HG03439 (cell line): Measurements from ENCODE around the gene ACTL6B.

Source experiments
- ATAC-seq: cut with Tn5 transposase; IDR thresholded peaks from one replicate; pipeline ENCODE4 v1.9.1; 2021; ENCODE audit warnings: mild to moderate bottlenecking, moderate library complexity; ENCODE audit not compliant: unreplicated experiment

Gene ACTL6B

DNA sequence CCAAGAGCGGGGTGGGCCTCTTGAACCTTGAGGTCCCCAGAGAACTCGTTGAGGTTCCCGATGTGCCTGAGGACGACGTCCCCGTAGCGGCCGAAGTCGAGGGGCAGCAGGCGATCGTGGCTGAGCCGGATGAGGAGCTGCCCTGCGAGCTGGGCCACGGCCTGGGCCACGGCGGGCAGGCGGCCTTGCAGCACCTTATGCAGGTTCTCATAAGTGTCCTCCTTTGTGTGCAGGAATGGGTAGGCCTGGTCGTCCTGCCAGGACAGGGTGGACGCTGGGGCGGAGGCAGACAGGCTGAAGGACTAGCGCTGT is 29.1 kb downstream of the ACTL6B start:
- no peak for ATAC-seq

DNA sequence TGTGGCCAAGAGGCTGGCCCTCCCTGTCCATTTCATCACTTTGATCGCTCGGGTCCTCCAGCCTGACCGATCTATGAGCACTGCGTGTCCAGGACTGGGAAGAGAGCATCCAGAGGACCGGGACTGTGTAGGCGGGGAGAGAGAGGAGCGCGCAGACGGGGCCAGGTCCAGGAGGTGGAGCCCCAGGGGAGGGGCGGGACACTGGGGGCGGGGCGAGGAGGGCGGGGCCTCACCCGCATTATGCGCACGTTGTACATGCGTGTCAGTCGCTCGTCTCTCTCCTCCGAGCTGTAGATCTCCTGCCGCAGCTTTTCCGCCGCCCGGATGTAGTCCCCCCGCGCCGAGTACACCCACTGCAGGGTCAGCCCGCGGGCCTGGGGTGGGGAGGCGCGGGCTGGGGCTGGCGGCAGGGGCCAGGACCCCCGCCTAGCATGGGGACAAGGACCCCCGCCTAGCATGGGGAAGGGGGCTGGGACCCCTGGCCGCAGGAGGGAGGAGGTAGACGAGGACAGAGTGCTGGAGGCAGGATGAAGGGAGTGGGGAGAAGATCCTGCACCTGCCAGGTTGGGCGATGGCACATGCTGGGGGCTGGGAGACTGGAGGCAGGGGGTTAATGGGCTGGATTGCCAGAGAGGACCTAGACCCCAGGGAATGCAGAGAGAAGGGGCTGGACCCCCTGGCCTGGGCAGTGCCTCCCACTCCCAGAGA is 29.6 kb downstream of the ACTL6B start:
- ATAC-seq, result no peak

DNA sequence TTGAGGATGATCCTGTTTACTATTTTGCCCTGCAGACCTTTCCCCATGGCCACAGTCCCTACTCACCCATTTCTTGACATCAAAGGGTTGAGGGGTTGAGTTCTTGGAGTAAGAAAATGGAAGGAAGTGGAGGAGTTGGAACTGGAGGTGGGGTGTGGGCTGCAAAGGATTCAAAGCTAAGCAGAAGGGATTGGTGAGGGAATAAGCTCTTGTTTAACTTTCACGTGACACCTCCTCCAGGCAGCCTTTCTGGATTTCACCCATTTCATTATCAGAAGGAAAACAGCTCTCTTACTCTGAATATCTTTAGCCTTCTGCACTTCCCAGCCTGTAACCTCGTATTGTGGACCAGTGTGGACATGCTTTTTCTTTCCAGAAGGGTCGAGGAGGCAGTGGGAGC is 30.2 kb downstream of the ACTL6B start:
- ATAC-seq, result no peak

DNA sequence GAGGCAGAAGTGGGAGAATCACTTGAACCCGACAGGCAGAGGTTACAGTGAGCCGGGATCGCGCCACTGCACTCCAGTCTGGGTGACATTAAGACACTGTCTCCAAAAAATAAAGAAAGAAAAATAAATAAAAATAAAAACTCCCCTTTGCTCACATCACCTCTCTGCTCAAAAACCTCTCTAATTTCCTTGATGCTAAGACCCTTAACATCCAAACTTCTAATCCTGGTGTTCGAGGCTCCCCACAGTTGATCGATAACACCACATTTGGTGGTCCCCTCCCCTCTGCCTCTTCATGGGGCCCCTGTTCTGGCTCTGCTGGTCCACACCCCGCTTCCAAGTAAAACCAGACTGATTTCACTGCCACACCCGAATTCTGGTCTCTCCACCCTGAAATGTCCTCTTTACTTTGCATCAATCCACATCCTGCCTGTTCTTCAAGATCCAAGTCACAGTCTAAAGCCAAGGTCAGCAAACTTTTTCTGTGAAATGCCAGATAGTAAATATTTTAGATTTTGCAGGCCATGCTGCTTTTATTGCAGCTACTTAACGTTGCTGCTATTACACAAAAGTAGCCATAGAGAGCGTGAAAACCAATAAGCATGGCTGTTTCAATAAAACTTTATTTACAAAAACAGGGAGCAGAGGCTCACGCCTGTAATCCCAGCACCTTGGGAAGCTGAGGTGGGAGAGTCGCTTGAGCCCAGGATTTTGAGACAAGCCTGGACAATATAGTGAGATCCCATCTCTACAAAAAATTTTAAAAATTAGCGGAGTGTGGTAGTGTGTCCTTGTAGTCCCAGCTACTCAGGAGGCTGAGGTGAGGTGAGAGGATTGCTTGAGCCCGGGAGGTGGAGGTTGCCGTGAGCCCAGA is 32.1 kb downstream of the ACTL6B start:
- ATAC-seq, result no peak

DNA sequence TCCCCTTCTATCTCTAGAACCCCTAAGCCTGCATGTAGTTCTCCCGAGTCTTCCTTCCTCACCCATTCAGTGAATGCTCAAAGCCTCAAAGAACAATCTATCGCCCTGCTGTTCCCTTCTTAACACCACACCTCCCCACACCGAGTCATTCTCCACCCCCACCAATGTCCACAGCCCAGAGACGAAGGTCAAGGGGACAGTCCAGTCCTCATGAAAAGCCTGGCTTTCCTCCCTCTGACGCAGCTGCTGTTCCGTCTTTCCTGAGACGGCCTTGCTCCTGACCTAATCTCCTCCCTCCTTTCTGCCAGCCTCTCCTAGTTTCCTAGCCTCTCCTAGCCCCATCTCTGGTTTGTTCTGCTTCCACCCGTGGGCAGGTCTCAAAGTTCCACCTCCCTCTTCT is 34.7 kb downstream of the ACTL6B start:
- ATAC-seq, result no peak

DNA sequence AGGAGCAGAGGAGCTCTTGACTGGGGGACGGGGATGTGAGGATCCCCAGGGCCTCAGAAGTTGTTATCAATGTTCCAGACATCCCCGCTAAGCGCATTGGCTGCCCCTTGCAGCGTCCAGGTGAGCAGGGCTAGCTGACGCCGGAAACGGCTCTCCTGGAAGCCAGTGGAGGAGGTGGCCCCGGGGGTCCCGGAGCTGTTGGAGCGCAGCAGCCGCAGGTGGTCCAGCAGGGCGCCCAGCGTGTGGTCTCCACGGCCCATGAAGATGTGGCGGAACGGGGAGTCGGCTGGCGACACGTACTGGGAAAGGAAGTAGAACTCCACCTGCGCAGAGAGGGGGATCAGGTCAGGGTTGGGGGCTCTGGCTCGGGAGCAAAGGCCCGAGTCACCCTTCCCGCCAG is 35.4 kb downstream of the ACTL6B start:
- no peak for ATAC-seq

DNA sequence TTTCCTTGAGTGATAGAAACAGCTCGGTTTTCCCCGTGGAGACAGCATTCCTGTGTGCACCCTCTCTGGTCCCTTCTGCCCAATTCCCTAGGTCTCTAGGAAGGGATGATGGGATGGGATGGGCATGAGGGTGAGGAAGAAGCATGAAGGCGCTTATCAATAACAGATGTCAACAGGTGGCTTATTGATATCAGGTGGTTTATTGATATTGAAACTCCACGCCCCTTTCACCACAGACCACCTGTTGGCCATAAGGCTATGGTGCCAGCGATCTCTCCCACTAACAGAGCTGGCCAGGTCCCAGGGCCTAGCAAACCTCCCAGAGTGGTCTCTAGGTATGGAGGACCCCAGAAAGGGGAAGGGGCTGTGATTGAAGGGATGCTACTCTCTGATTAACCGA is 36.0 kb downstream of the ACTL6B start:
- ATAC-seq, result no peak

DNA sequence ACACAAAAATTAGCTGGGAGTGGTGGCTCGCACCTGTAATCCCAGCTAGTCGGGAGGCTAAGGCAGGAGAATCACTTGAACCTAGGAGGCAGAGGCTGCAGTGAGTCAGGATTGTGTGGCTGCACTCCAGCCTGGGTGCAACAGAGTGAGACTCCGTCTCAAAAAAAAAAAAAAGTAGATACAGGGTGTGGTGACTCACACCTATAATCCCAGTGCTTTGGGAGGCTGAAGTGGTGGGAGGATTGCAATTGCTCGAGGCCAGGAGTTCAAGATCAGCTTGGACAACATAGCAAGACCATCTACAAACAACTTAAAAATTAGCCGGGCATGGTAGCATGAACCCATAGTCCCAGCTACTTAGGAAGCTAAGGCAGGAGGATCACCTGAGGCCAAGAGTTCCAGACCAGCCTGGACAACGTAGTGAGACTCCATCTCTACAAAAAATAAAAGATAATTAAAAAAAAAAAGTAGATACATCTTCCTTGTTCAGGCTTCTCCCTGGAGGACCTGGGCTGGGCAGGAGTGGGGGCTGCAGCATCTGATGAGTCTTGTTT is 41.9 kb downstream of the ACTL6B start:
- no peak for ATAC-seq

DNA sequence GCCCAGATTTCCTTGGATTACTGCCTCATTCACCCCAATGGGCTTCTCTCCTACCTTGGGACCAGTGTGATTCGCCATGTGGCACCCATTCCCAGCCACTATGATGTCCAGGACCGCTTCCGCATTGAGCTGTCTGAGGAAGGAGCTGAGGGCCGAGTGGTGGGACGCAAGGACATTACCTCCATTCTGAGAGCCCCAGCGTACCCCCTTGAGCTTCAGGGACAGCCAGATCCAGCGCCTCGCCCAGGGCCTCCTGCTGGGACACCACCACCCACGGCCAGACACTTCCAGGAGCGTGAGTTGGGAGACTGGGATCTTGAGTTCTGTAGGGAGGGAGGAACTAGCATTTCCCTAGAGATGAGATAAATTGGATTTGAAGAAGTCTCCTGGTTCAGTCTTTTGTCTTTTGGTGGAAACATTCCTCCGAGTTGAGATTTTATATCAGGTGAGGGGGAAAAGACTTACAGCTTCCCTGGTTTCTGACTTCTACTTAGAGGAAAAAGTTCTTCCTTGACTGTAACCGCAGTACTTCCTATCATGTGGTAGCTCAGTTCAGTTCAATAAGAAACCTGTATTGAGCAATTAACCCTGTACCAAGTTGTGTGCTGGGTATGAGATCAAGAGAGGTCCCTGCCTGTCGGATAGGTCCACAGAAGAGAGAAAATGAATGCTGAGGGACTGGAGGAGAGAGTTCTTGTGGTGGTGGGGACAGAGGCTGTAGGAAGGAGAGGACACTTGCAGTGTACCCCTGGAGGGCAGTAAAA is 42.7 kb downstream of the ACTL6B start:
- no peak for ATAC-seq

DNA sequence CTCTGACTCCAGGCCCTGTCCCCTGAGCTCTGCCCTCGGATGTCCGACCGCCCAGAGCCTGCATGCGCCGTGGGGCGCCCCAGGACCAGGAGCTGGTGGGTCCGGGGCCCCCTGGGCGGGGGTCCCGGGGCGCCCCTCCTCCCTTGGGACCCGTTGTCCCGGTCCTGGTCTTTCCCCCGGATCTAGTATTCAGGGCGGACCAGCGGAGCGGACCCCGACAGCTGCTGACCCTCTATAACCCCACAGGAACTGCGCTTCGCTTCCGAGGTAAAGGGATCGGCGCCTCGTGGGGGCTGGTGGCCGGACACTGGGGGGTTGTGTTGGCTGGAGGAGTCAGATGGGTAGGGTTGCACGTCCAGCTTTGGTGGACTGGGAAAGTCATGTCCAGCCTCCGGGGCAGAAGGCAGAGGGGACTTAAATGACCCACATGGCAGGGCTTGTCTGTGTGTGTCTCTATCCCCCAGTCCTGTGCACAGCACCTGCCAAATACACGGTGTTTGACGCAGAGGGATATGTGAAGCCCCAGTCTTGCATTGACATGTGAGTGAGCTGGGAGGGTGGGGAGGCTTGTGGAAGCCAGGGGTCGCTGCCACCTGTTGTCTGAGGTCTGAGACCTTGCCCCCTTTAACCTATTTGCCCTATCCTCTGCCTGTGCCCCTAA is 43.4 kb downstream of the ACTL6B start:
- ATAC-seq, result no peak

DNA sequence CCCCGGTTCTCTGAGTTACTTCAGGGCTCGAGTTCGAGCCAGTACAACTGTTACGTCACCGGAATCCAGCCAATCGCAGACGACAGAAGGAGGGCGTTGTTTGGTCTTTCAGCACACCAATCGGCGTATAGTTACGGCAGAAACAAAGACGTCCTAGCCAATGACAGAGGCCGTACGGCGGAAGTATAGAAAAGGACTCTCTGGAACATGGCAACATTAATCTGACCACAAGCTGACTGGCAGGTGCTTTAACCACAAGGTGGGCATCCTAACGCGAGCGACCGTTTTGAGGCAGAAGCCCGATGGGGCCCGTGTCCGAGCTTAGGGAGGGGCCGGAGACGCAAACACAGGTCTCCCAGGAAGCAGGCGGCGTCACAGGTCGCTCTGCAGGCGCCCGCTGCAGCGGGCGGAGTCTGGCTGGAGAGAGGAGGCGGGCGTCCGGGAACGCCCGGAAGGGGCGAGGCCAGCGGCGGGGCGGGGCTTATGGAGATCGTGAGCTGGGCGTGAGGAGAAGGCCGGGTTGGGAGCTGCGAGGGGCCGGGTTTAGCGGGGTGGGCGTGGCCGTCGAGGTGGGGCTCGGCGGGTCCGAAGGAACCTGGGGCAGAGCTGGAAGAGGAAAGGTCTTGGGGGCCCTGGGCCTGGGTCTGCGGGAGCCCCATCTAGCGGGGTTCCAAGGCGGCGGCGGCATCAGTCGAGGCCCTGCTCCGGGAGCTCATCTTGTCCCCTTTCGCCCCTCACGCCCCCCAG is 44.1 kb downstream of the ACTL6B start, which contains the start of gene MOSPD3:
MOSPD3 (plus strand) TSS at position 558 of the 747 bp plus-strand sequence. CDS start 252 bp downstream, outside the sequence.
- ATAC-seq, result peak; percentile 92

DNA sequence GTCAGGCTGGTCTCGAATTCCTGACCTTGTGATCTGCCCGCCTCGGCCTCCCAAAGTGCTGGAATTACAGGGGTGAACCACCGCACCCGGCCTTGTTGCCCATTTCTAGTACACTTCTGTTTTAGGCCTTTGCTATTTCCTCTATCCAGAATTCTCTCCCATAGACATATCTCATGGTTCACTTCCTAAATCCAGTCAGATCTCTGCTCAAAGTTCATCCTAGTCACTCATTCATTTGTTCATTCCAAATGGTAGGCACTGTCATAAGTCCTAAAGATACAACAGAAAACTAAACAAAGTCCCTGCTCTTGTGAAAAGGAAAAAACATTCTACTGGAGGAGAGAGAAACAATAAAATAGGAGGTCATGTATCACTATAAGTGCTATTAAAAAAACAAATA is 46.3 kb downstream of the ACTL6B start:
- ATAC-seq, result no peak

DNA sequence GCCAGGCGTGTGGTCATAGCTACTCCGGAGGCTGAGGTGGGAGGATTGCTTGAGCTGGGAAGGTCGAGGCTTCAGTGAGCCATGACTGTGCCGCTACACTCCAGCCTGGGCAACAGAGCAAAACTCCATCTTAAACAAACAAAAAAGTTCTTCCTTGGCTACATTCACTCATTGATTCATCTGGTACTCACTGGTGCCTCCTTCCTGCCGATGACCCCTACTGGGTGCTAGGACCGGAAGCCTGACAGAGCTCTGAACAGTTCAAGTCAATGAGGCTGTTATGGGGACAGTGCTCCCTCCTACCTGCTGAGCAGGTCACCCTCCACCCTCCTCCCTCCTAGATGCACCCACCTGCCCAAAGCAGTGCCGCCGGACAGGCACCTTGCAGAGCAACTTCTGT is 49.1 kb downstream of the ACTL6B start:
- ATAC-seq, result no peak

DNA sequence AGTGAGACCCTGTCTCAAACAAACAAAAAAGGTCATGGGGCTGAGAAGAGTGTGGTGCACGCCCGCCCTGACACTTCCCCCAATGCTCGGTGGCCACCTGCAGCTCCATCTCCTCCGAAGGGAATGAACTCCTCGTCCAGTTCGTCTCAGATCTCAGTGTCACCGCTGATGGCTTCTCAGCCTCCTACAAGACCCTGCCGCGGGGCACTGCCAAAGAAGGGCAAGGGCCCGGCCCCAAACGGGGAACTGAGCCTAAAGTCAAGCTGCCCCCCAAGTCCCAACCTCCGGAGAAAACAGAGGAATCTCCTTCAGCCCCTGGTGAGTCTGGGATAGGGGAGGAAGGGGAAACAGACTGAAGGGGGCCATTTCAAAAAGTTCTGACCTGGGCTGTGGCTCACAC is 49.9 kb downstream of the ACTL6B start:
- ATAC-seq, result no peak

DNA sequence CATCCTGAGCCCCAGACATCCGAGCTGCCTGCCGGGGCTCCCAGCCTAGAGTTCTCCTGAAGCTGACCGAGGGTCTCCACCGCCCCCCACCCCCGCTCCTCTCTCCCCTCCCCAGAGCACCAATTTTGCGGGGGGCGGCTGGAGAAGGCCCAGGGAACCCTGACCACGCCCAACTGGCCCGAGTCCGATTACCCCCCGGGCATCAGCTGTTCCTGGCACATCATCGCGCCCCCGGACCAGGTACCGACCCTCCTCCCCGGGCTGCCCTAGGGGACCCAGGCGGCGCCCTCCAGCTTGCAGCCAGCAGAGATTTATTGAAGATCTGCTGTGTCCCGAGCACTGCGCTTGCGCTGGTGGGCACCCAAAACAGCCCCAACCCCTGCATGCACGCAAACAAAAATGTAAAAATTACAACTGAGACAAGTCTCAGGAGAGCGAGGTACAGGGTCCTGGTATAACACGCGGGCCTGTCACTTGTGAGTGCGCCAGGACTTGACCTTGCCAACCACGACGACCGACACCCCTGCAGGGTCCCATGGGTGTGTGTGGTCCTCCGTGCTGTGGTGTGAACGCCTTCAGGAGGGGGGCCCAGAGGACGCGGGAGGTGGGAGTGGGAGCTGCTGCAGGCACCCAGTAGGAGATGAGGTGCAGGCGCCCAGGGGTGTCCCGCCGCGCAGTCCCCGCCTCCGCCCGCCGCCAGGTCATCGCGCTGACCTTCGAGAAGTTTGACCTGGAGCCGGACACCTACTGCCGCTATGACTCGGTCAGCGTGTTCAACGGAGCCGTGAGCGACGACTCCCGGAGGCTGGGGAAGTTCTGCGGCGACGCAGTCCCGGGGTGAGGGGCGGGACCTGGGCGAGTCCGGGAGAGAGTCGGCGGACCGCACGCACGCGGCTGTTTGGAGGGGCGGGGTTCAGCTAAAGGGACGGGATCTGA is 51.0 kb downstream of the ACTL6B start:
- ATAC-seq, result no peak

DNA sequence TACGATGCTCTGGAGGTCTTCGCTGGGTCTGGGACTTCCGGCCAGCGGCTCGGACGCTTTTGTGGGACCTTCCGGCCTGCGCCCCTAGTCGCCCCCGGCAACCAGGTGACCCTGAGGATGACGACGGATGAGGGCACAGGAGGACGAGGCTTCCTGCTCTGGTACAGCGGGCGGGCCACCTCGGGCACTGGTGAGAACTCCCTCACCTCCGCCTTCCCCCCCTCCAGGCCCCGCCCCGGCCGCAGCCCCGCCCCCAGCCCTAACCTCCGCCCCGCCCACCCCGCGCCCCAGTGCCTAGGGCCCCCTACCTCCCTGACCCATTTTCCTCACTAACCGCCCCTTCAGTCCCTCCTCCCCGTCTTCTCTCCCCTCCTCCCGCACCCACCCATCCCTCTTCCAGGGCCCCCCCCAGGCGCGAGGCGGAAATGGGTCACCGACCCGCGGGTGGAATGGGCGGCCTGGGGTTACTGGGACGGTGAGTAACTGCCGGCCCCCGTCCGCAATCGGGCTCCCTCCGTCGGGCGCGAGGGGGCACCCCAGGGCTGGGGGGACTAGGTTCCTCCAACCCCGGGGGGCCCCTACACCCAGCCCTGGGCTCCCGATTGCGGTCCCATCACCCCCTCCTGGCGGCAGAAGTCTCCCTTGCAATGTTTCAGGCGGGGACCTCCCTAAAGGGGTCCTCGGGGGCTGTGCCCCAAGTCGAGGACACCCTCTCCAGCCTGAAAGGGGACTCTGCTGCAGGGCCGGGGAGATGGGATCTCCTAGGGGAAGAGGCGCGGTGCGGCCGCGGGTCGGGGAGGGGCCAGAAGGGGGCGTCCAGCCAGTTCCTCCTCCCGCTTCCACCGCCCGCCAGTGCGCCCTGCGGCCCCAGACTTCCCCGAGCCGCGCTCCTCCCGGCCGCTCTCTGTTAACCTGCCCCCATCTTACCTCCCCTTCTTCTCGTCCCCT is 51.9 kb downstream of the ACTL6B start:
- peak; percentile 49 for ATAC-seq

DNA sequence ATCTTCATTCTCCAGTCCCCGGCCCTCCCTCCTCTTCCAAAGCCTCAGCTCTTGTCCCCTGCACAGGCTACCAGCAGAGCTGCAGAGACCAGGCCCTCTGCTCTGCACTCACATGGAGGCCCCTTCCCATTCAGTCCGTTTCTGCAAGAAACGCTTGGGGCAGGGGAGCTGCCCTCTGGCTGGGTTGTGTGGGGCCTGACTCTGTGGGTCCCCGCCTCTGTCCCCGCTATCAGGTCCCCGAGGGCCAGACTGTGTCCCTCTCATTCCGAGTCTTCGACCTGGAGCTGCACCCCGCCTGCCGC is 52.6 kb downstream of the ACTL6B start:
- no peak for ATAC-seq
